Body of pancreas (tissue), 4 donors: ENCODE data around the gene TMEM235. TPM values are rescaled to one million over a fixed set of nuclear protein-coding genes. Genes with fewer than 3 reads are reported as not detected.
A peak's percentile ranks its signal among the peaks of the same experiment; 100 is the strongest.

ENCODE experiments used
- ATAC-seq: fragments of 150-250 bp; one replicate; pipeline ENCODE4 v1.9.1; 2016
- DNase-seq, 4 donors: peaks; one replicate each; pipeline ENCODE4 v3.0.0-alpha.2; 2019
- H3K27ac ChIP-seq, 4 donors: fragments of 200-600 bp; sonication (generic); 1 replicate in 3 of 4; 2 replicates in 1 of 4; pipeline versions ENCODE4 v1.5.1 to v1.6.1; 2016 to 2019; ENCODE audit warnings: mild to moderate bottlenecking in 1 of 4, mixed read lengths in 1 of 4, moderate library complexity in 1 of 4
- H3K27me3 ChIP-seq, 2 donors: fragments of 200-600 bp; sonication (generic); one replicate each; pipeline ENCODE4 v1.6.0; 2016; ENCODE audit warnings: mild to moderate bottlenecking in 1 of 2
- H3K36me3 ChIP-seq, 2 donors: fragments of 200-600 bp; sonication (generic); replicated peaks in 1 of 2; 2 replicates each; pipeline ENCODE4 v1.5.1; 2016; ENCODE audit warnings: low read depth in 2 of 2; ENCODE audit not compliant: insufficient read depth in 1 of 2
- H3K4me1 ChIP-seq: fragments of 200-600 bp; sonication (generic); one replicate; pipeline ENCODE4 v1.6.0; 2016
- H3K4me3 ChIP-seq, 2 donors: fragments of 200-600 bp; sonication (generic); 1 replicate in 1 of 2; 2 replicates in 1 of 2; pipeline ENCODE4 v1.5.1; 2016 to 2019
- H3K9me3 ChIP-seq, 3 donors: fragments of 200-600 bp; sonication (generic); 1 replicate in 2 of 3; 2 replicates in 1 of 3; pipeline ENCODE4 v1.5.1; 2016
- POLR2A ChIP-seq, 3 donors: fragments of 450-650 bp; IDR thresholded peaks; one replicate each; pipeline ENCODE4 v1.6.1; 2016; ENCODE audit warnings: antibody characterized with exemption in 3 of 3, mild to moderate bottlenecking in 2 of 3
- WGBS, 2 donors: methylation state at CpG; one replicate each; pipeline ENCODE4 v1.1.5; 2017; 5-methylcytosine and 5-hydroxymethylcytosine counted together
- intact Hi-C: fragments of 100-400 bp; cut with DNase I; formaldehyde crosslinking; loops from one replicate; pipeline ENCODE4 v1.15.1; 2023
- total RNA-seq, 2 donors: library from RNA; depleted of rRNA; stranded (reverse); fragments of >200 nt; gene quantifications; one replicate each; pipeline ENCODE4 v1.1.0, GENCODE V29; 2016
- TF ChIP-seq, protein P1 (sequence below), 7 experiments: fragments of 450-650 bp in 4 of 7; fragments of 200-600 bp in 3 of 7; sonication (generic) in 3 of 7; IDR thresholded peaks; one replicate each; pipeline ENCODE4 v1.5.1; 2016 to 2019; ENCODE audit warnings: antibody characterized with exemption in 7 of 7

The TMEM235 gene
- total RNA-seq, 2 donors from 2014 or later, result not detected

DNA sequence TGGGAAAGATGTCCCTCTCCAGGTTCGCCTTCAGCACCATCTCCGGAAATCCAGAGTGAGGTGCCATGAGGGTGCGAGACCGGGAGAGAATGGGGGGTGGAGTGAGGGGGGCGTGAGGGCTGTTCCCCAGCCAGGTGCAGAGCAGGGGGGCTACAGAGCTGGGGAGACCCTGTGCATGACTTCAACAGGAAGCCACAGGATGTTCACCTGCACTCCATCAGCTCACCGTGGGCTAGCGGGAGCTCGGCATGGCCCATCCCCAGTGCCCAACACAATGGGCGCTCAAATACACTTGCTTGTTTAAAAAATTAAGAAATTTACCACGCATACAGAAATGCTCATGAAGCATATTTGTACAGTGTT, 27.7 kb downstream of the TMEM235 start:
- ATAC-seq (no peak), DNase-seq (no peak)
- Histone ChIP-seq H3K36me3 (no peaks in the 10 kb centered on the region), H3K27ac (no peak overlapping the region), H3K27me3 (no peaks in the 10 kb centered on the region), H3K4me3 (no peak overlapping the region), H3K9me3 (no peaks in the 10 kb centered on the region), H3K4me1 (no peaks in the 10 kb centered on the region)
- TF ChIP-seq, protein P1, sequence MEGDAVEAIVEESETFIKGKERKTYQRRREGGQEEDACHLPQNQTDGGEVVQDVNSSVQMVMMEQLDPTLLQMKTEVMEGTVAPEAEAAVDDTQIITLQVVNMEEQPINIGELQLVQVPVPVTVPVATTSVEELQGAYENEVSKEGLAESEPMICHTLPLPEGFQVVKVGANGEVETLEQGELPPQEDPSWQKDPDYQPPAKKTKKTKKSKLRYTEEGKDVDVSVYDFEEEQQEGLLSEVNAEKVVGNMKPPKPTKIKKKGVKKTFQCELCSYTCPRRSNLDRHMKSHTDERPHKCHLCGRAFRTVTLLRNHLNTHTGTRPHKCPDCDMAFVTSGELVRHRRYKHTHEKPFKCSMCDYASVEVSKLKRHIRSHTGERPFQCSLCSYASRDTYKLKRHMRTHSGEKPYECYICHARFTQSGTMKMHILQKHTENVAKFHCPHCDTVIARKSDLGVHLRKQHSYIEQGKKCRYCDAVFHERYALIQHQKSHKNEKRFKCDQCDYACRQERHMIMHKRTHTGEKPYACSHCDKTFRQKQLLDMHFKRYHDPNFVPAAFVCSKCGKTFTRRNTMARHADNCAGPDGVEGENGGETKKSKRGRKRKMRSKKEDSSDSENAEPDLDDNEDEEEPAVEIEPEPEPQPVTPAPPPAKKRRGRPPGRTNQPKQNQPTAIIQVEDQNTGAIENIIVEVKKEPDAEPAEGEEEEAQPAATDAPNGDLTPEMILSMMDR (IDR thresholded peaks at IDR 0.05), result no peak
- intact Hi-C loops, result no loop called here
- WGBS, 2 donors, result 66 to 74% methylated on average over 9 to 10 of the region's 10 CpGs

DNA sequence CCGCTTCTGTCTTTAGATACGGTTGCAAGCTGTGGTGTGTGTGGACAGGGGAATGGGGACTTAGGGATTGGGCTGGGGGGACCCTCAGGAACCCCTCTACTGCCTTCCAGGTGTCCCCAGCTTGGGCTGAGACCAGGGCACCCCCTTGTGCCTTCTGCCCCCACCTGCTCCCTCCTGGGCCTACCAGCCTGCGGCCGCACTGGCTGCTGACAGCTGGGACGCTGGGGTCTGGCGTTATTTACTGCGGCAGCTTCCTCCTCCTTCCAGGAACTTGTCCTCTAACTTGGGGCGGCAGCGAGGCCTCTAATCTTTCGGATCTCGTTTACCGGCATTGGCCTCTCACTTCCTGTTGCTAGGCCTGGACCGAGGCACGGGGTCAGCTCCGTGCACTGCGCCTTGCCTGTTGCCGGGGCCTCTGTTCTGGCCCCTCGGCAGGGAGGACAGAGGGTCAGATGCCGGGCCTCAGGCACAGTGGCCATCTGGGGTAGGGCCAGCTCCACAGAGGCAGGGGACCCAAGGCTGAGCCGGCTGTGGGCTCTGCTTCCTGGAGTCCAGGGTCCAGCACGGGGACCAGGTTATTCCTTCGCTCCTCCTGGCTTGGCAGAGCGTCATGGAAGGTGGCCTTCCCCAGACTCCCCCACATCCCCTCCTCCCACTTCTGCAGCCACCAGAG, 31.8 kb downstream of the TMEM235 start:
- 69 to 76% methylated on average over 7 to 20 of the region's 23 CpGs for WGBS, 2 donors
- TF ChIP-seq, protein P1 (IDR thresholded peaks at IDR 0.05), result no peak
- TF ChIP-seq POLR2A (IDR thresholded peaks at IDR 0.05), result peak in 1 of 3 donors; percentile 17
- Histone ChIP-seq H3K27ac (peak overlapping the region in 1 of 4 donors; percentile 48), H3K27me3 (no peaks in the 10 kb centered on the region), H3K4me1 (peaks cover 19% of the 10 kb centered on the region), H3K9me3 (no peaks in the 10 kb centered on the region), H3K4me3 (no peak overlapping the region), H3K36me3 (no peaks in the 10 kb centered on the region)
- ATAC-seq (no peak), DNase-seq (peak in 1 of 4 donors; percentile 58)
- intact Hi-C loops, result no loop called here

DNA sequence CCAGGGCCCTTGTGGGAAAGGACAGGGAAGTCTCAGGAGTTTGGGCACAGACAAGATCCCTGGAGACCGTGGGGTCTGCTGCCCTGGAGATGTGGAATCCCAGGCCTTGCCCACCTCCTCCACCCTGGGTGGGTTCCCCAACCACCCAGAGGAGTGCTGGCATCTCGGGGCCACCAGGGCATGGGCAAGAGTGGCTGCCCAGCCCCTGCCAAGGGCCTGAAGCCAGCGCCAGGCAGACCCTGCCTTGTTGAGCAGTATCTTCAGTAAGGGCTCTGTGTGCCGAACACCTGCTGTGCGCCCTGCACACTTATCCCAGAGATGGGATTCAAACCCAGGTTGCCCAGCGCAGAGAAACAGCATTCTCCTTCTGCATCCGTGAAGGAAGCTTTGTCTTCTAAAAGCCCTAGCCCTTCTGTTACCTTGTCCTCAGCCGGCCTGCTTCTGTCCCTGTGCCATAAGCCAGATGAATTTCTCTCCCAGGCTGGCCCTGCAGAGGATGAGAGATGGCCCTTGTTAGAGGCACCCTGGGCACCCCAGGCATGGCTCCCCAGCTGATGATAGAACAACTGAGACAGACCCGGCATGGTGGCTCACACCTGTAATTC, 32.4 kb downstream of the TMEM235 start:
- Histone ChIP-seq H3K27ac (peak overlapping the region in 1 of 4 donors; percentile 48), H3K4me3 (no peak overlapping the region), H3K27me3 (no peaks in the 10 kb centered on the region), H3K4me1 (peaks cover 19% of the 10 kb centered on the region), H3K36me3 (no peaks in the 10 kb centered on the region), H3K9me3 (no peaks in the 10 kb centered on the region)
- no peak for DNase-seq
- ATAC-seq, result no peak
- intact Hi-C loops, result no loop called here
- 95 to 100% methylated on average over 3 to 9 of the region's 9 CpGs for WGBS, 2 donors
- no peak for TF ChIP-seq POLR2A (IDR thresholded peaks at IDR 0.05)
- TF ChIP-seq, protein P1 (IDR thresholded peaks at IDR 0.05), result no peak

DNA sequence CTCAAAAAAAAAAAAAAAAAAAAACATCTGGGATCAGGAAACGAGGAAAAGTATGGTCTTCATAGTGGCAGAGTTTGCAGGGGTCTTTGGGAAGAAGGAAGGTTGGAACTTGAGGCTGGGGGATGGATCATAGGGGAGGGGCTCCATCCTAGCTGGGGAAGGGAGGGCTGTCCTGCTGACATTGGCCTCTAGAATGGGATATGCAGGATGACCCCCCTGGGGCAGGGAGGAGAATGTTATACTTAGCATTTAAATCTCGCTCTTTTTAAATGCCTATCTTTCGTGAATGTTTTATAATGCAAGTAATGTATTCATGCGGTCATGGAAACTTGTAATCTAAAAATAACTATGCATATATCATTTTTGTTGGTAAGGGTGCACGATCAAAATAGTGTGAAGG, 33.2 kb downstream of the TMEM235 start:
- 78% methylated on average over 5 of the region's 5 CpGs for WGBS, 2 donors
- intact Hi-C loops, result no loop called here
- Histone ChIP-seq H3K27ac (no peak overlapping the region), H3K4me1 (peaks cover 19% of the 10 kb centered on the region), H3K9me3 (no peaks in the 10 kb centered on the region), H3K4me3 (no peak overlapping the region), H3K27me3 (no peaks in the 10 kb centered on the region), H3K36me3 (no peaks in the 10 kb centered on the region)
- ATAC-seq, result no peak
- no peak for TF ChIP-seq POLR2A (IDR thresholded peaks at IDR 0.05)
- TF ChIP-seq, protein P1 (IDR thresholded peaks at IDR 0.05), result no peak
- DNase-seq, result no peak

DNA sequence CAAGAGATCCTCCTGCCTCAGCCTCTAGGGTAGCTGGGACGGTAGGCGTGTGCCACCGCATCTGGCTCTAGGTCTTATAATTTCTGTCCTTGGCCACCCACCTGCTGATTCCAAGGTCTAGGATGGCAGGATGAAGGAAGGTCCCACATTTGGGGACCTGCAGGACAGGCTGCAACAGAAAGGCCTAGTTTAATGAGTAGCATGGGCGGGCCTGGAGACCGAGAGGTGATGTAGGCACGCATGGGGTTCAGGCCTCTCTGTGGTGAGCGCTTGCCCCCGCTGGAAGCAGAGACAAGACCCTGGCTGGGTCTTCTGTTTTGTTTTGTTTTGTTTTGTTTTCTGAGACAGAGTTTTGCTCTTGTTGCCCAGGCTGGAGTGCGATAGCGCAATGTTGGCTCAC, 33.7 kb downstream of the TMEM235 start:
- peaks cover 19% of the 10 kb centered on the region for H3K4me1 ChIP-seq
- H3K4me3 ChIP-seq, result no peak overlapping the region
- no peaks in the 10 kb centered on the region for H3K27me3 ChIP-seq
- TF ChIP-seq, protein P1 (IDR thresholded peaks at IDR 0.05), result no peak
- TF ChIP-seq POLR2A (IDR thresholded peaks at IDR 0.05), result no peak
- DNase-seq (no peak), ATAC-seq (no peak)
- no peaks in the 10 kb centered on the region for H3K9me3 ChIP-seq
- H3K27ac ChIP-seq, result peak overlapping the region; percentile 62 to 82 (median 68)
- intact Hi-C loops, result no loop called here
- no peaks in the 10 kb centered on the region for H3K36me3 ChIP-seq
- 95% methylated on average over 9 to 10 of the region's 10 CpGs for WGBS, 2 donors
